ENCODE data around the gene SSR3. TPM values are rescaled to one million over a fixed set of nuclear protein-coding genes. Genes with fewer than 3 reads are reported as not detected.

Gene SSR3
- total RNA-seq, 4 donors from 2014 or later: 69.5 to 116 (median 93.2) TPM

- TF ChIP-seq CTCF (IDR thresholded peaks at IDR 0.05; ENCODE audit: low read depth): no peak
Measured at GRCh38 chr3:156599089-156599874, 44.4 kb upstream of the SSR3 start.

GRCh38 chr3:156598413-156598812 is 43.5 kb upstream of the SSR3 start:
- no peak for TF ChIP-seq CTCF (IDR thresholded peaks at IDR 0.05; ENCODE audit: low read depth)

GRCh38 chr3:156594219-156594683 is 39.3 kb upstream of the SSR3 start:
- TF ChIP-seq CTCF (IDR thresholded peaks at IDR 0.05; ENCODE audit: low read depth): no peak

GRCh38 chr3:156593814-156594213 is 38.9 kb upstream of the SSR3 start:
- no peak for TF ChIP-seq CTCF (IDR thresholded peaks at IDR 0.05; ENCODE audit: low read depth)

- TF ChIP-seq CTCF (IDR thresholded peaks at IDR 0.05; ENCODE audit: low read depth): no peak
Measured at GRCh38 chr3:156587760-156588069, 32.8 kb upstream of the SSR3 start.

- no peak for TF ChIP-seq CTCF (IDR thresholded peaks at IDR 0.05; ENCODE audit: low read depth)
Measured at GRCh38 chr3:156586905-156587759, 32.2 kb upstream of the SSR3 start.

GRCh38 chr3:156583469-156583868 is 28.6 kb upstream of the SSR3 start:
- no peak for TF ChIP-seq CTCF (IDR thresholded peaks at IDR 0.05; ENCODE audit: low read depth)

All from subcutaneous adipose tissue (tissue), 4 donors.